HEK293T (cell line): Measurements from ENCODE around the gene OR13J1.

Experiments used
- ARNT ChIP-seq: fragments of 450-650 bp; IDR thresholded peaks from 2 replicates; pipeline ENCODE4 v1.6.1; 2017; ENCODE audit warnings: mild to moderate bottlenecking
- ELF4 ChIP-seq: fragments of 450-650 bp; IDR thresholded peaks from 2 replicates; pipeline ENCODE4 v1.6.1; 2017; ENCODE audit warnings: antibody characterized with exemption
- FOXA1 ChIP-seq: fragments of 450-650 bp; IDR thresholded peaks from 2 replicates; pipeline ENCODE4 v1.6.1; 2016; ENCODE audit warnings: mild to moderate bottlenecking
- FOXK2 ChIP-seq: fragments of 450-650 bp; IDR thresholded peaks from 2 replicates; pipeline ENCODE4 v1.6.1; 2016; ENCODE audit warnings: mild to moderate bottlenecking
- FOXM1 ChIP-seq: fragments of 450-650 bp; IDR thresholded peaks from 2 replicates; pipeline ENCODE4 v1.6.1; 2017; ENCODE audit warnings: mild to moderate bottlenecking, borderline replicate concordance
- L3MBTL2 ChIP-seq: fragments of 450-650 bp; conservative IDR thresholded peaks from 2 replicates; pipeline ENCODE4 v1.6.1; 2016; ENCODE audit warnings: mild to moderate bottlenecking
- SP1 ChIP-seq: fragments of 450-650 bp; IDR thresholded peaks from 2 replicates; pipeline ENCODE4 v1.6.1; 2017
- SUZ12 ChIP-seq: fragments of 450-650 bp; IDR thresholded peaks from 2 replicates; pipeline ENCODE4 v1.6.1; 2016; ENCODE audit warnings: mild to moderate bottlenecking

GRCh38 chr9:35904338-35904737, 34.1 kb upstream of the OR13J1 start:
- TF ChIP-seq SP1 (no peak), L3MBTL2 (no peak), SUZ12 (no peak), FOXA1 (no peak), FOXK2 (no peak), FOXM1 (no peak), ARNT (no peak), ELF4 (no peak)
